Uterus (tissue), 2 donors: ENCODE measurements around the gene MT1B.

Experiments
- CTCF ChIP-seq, 4 experiments: fragments of 200-600 bp in 2 of 4; fragments of 450-650 bp in 2 of 4; sonication (generic) in 2 of 4; IDR thresholded peaks; one replicate each; pipeline ENCODE4 v1.5.1; 2016 to 2019; ENCODE audit warnings: antibody characterized with exemption in 4 of 4, mild to moderate bottlenecking in 2 of 4, moderate library complexity in 1 of 4
- POLR2A ChIP-seq, 2 donors: fragments of 450-650 bp; IDR thresholded peaks; one replicate each; pipeline ENCODE4 v1.6.1; 2016; ENCODE audit warnings: antibody characterized with exemption in 2 of 2, mild to moderate bottlenecking in 1 of 2, moderate library complexity in 1 of 2

- no peak for TF ChIP-seq CTCF (IDR thresholded peaks at IDR 0.05)
- no peak for TF ChIP-seq POLR2A (IDR thresholded peaks at IDR 0.05)
Measured at GRCh38 chr16:56690420-56691122, 38.9 kb downstream of the MT1B start.
